Calu3 (cell line): ENCODE measurements around the gene TDRD9. TPM values are rescaled to one million over a fixed set of nuclear protein-coding genes. Genes with fewer than 3 reads are reported as not detected.
"Not testable (repeated sequence)": the region's sequence is repeated elsewhere in the genome, so short reads cannot be mapped to it uniquely, and the experiment has no call there.

Experiments
- BruUV-seq: library from RNA; stranded (reverse); fragments of 400-500 nt; replicated peaks from 2 replicates; lab custom pipeline; 2021; lab: Mats Ljungman, UMichigan
- CTCF ChIA-PET: fragments of 300-600 bp; sonication (Branson Sonifier 250); formaldehyde crosslinking; loops from one replicate; lab custom pipeline; 2022; ENCODE audit warnings: antibody characterized with exemption; lab: Charles Lee
- DNase-seq: peaks from one replicate; pipeline ENCODE4 v3.0.0; 2022
- H3K27ac Mint-ChIP-seq: one replicate; pipeline ENCODE4 v1.8.0; 2022; ENCODE audit warnings: mixed read lengths; ENCODE audit not compliant: unreplicated experiment
- H3K27me3 Mint-ChIP-seq: one replicate; pipeline ENCODE4 v1.8.0; 2022; ENCODE audit warnings: mixed read lengths; ENCODE audit not compliant: unreplicated experiment
- H3K36me3 Mint-ChIP-seq: one replicate; pipeline ENCODE4 v1.8.0; 2022; ENCODE audit warnings: mild to moderate bottlenecking, moderate library complexity, mixed read lengths; ENCODE audit not compliant: insufficient read depth, unreplicated experiment
- H3K4me1 Mint-ChIP-seq: one replicate; pipeline ENCODE4 v1.8.0; 2022; ENCODE audit warnings: mild to moderate bottlenecking, low read depth, mixed read lengths; ENCODE audit not compliant: unreplicated experiment
- H3K4me3 Mint-ChIP-seq: one replicate; pipeline ENCODE4 v1.8.0; 2022; ENCODE audit warnings: mild to moderate bottlenecking, low read depth, moderate library complexity, mixed read lengths; ENCODE audit not compliant: unreplicated experiment
- H3K9me3 Mint-ChIP-seq: one replicate; pipeline ENCODE4 v1.8.0; 2022; ENCODE audit warnings: low read depth, mixed read lengths; ENCODE audit not compliant: unreplicated experiment
- CTCF ChIP-seq: fragments of 200-600 bp; IDR thresholded peaks from one replicate; pipeline ENCODE4 v1.8.0; 2022; ENCODE audit warnings: antibody characterized with exemption; ENCODE audit not compliant: unreplicated experiment
- intact Hi-C: fragments of 100-400 bp; cut with micrococcal nuclease; formaldehyde crosslinking; loops from one replicate; pipeline ENCODE4 v1.10.0; 2022; ENCODE audit not compliant: unreplicated experiment
- total RNA-seq: library from RNA; stranded (reverse); gene quantifications from 2 replicates; pipeline ENCODE4 v1.2.3, GENCODE V29; 2022

TDRD9 gene
- total RNA-seq, 1 experiment from 2014 or later, result not detected

- intact Hi-C loops, result no loop called here
These were observed 41.7 kb downstream of the TDRD9 start for GRCh38 chr14:103969961-103970360.

GRCh38 chr14:103973354-103973753 lies 45.1 kb downstream of the TDRD9 start:
- Mint-ChIP-seq H3K36me3 (no peaks in the 10 kb centered on the region), H3K9me3 (no peaks in the 10 kb centered on the region), H3K27ac (no peak overlapping the region), H3K4me3 (no peak overlapping the region), H3K4me1 (no peaks in the 10 kb centered on the region), H3K27me3 (no peaks in the 10 kb centered on the region)
- TF ChIP-seq CTCF, result no peak
- DNase-seq, result no peak
- intact Hi-C loops, result no loop called here
- CTCF ChIA-PET, result no interaction called here
- BruUV-seq, result no TSS peak

More at GRCh38 chr14:103969961-103970360, 41.7 kb downstream of the TDRD9 start:
- Mint-ChIP-seq H3K36me3 (no peaks in the 10 kb centered on the region), H3K4me1 (no peaks in the 10 kb centered on the region), H3K4me3 (no peak overlapping the region), H3K27me3 (no peaks in the 10 kb centered on the region), H3K9me3 (no peaks in the 10 kb centered on the region), H3K27ac (no peak overlapping the region)
- no peak for DNase-seq
- TF ChIP-seq CTCF, result no peak
- CTCF ChIA-PET, result no interaction called here
- no TSS peak for BruUV-seq

GRCh38 chr14:103974575-103974974 lies 46.3 kb downstream of the TDRD9 start:
- H3K27ac Mint-ChIP-seq, result no peak overlapping the region
- TF ChIP-seq CTCF, result no peak
- H3K4me1 Mint-ChIP-seq, result no peaks in the 10 kb centered on the region
- no peak for DNase-seq
- H3K27me3 Mint-ChIP-seq, result no peaks in the 10 kb centered on the region
- no peaks in the 10 kb centered on the region for H3K36me3 Mint-ChIP-seq
- CTCF ChIA-PET, result no interaction called here
- BruUV-seq, result no TSS peak
- no peak overlapping the region for H3K4me3 Mint-ChIP-seq
- H3K9me3 Mint-ChIP-seq, result no peaks in the 10 kb centered on the region
- intact Hi-C loops, result no loop called here

- not testable (repeated sequence) for H3K9me3 Mint-ChIP-seq, H3K4me1 Mint-ChIP-seq, H3K4me3 Mint-ChIP-seq, BruUV-seq, H3K27ac Mint-ChIP-seq, H3K36me3 Mint-ChIP-seq
- peak; percentile 72 for DNase-seq
- CTCF ChIA-PET, result interaction anchor here (1.2 to 2.3 kb wide), 2 partner anchors 70 to 172 kb away, joined by 3 to 11 read pairs; no protein-coding TSS in a partner anchor
- intact Hi-C loops, result loop anchor here (1.0 to 5.0 kb wide), 2 partner anchors 38 to 172 kb away; partner anchors contain the start of gene RD3L
- TF ChIP-seq CTCF, result peak; percentile 64
- peaks cover 26% of the 10 kb centered on the region for H3K27me3 Mint-ChIP-seq
These were observed 52.5 kb downstream of the TDRD9 start for GRCh38 chr14:103980623-103981238.
